EH (cell line): Measurements from ENCODE around the gene RAP2A.

Experiments used
- DNase-seq: peaks from one replicate; pipeline ENCODE4 v3.0.0-alpha.2; 2015; ENCODE audit warnings: low read depth

The RAP2A gene

GRCh38 chr13:97495678-97496077, 61.7 kb downstream of the RAP2A start:
- DNase-seq = no peak

GRCh38 chr13:97496511-97496910, 62.5 kb downstream of the RAP2A start:
- no peak for DNase-seq

- DNase-seq = no peak
Measured at GRCh38 chr13:97497400-97497799, 63.4 kb downstream of the RAP2A start.

GRCh38 chr13:97498419-97498818, 64.5 kb downstream of the RAP2A start:
- no peak for DNase-seq

- DNase-seq = no peak
Measured at GRCh38 chr13:97499181-97499580, 65.2 kb downstream of the RAP2A start.

GRCh38 chr13:97502181-97502580, 68.2 kb downstream of the RAP2A start:
- peak; percentile 12 for DNase-seq

GRCh38 chr13:97502706-97503105, 68.7 kb downstream of the RAP2A start:
- DNase-seq = peak; percentile 15

- DNase-seq = no peak
Measured at GRCh38 chr13:97505017-97505416, 71.0 kb downstream of the RAP2A start.

GRCh38 chr13:97506511-97506910, 72.5 kb downstream of the RAP2A start:
- DNase-seq = peak; percentile 54

GRCh38 chr13:97512732-97513131, 78.8 kb downstream of the RAP2A start:
- no peak for DNase-seq

- DNase-seq = no peak
Measured at GRCh38 chr13:97515643-97516042, 81.7 kb downstream of the RAP2A start.

GRCh38 chr13:97517967-97518366, 84.0 kb downstream of the RAP2A start:
- DNase-seq = no peak
